ENCODE measurements around the gene DEFB113.
"Not testable (repeated sequence)": the region's sequence is repeated elsewhere in the genome, so short reads cannot be mapped to it uniquely, and the experiment has no call there.

- not testable (repeated sequence) for TF ChIP-seq CTCF (conservative IDR thresholded peaks at IDR 0.05; ENCODE audit: low read depth, low read length); EZH2 (IDR thresholded peaks at IDR 0.05; ENCODE audit: borderline replicate concordance, low read depth, low read length, poor library complexity, severe bottlenecking)
Observed at GRCh38 chr6:49944068-49944467, 25.4 kb downstream of the DEFB113 start.
